Islet of Langerhans (tissue), 1 donor: Measurements from ENCODE around the gene ST3GAL5.

Source experiments
- FAIRE-seq: peaks from one replicate; lab custom pipeline; 2011; peaks lifted over from hg19 to GRCh38; lab: Jason Lieb, UNC

ST3GAL5 gene

DNA sequence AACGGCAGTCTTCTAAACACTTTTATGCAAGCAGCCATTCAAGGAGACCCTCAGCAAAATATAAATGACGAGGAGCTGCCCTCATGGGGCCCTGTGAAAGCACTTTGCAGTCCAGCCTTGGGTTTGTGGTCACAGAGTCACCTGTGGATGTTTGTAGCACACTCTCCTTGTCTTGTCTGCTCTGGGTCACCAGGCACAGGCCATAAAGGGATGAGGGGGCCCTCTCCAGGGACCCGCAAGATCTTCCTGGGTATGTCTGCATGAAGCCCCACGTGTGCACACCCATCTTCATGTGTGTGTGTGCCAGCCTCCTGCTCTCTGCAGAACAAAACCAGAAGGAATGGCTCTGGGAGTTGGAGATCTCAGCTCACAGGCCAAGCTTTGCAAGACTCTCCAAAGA, 98.8 kb downstream of the ST3GAL5 start:
- FAIRE-seq, result no peak

GRCh38 chr2:85789271-85789670, 99.5 kb downstream of the ST3GAL5 start:
- FAIRE-seq, result no peak

DNA sequence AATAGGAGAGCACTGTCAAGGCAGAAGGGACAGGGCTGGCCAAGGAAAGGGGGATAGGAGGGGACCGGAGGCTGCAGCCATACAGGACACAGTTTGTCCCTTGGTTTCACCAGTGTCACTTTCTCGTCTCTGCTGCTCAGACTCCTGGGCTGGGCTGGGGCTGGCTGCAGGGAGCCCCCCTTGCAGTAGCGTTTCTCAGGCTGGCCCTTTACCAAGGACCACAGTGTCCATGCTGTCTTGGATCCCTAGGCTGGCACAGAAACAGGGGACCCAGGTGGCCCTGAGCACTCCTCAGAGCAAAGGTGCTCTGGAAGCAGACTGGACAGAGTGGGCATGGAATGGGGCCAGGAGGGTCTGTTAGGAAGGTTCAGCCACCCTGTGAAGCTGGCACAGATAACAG, 100.2 kb downstream of the ST3GAL5 start:
- no peak for FAIRE-seq

DNA sequence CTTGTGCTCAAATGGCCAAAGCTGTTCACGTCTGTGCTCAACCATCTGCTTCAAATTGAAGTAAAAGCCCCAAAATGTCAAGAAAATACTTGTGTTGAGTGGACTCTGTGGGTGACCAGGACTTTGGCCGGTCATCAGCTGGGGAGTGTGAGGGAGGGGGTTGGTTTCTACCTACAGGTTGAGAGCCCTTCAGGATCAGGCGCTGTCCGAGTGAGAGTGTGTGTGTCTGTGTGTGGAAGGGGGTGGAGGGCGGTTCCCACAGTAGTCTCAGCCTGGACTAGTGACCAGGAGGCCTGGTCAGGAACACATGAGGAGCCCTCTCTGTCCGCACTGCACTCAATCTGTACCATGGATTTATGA, 100.8 kb downstream of the ST3GAL5 start:
- FAIRE-seq, result no peak

DNA sequence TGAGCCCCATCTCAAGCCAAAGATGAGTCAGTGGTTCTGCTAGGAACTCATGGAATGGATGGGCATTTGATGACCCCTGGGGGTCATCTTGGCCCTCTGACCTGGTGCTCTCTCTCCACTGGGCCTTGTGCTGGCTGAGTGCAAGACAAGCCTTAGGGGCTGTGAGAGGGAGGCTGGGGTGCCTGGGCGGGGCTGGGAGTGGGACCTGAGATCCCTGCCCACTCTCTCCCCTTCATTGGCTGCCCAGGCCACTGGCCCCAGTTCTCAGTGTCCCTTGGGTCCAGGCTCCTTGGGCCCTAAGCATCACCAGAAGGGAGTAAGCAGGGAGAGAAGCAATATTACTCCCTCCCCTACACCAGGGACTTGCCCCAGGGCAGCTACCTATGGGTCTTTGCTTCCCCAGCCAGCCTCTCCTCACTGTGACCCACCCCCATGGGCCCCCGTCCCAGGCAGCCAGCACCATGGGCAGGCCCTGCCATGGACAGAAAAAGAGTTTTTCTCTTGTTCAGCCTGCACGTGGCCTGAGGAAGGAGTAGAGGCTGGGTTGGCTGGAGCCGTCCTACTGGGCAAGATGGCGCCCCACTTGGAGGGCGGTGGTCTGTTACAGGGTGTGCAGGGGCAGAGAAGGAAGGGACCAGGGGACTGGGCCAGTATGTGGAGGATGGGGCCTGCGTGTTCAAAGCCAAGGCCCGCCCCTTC, 101.4 kb downstream of the ST3GAL5 start:
- FAIRE-seq, result no peak
